ENCODE data around the gene NKAIN2.

NKAIN2 gene

GRCh38 chr6:124029567-124029966, 225.9 kb downstream of the NKAIN2 start:
- no peak for DNase-seq (ENCODE audit: low read depth)

- no peak for DNase-seq (ENCODE audit: low read depth)
Measured at GRCh38 chr6:124033501-124033900, 229.8 kb downstream of the NKAIN2 start.

GRCh38 chr6:124036384-124036783, 232.7 kb downstream of the NKAIN2 start:
- DNase-seq (ENCODE audit: low read depth): no peak

- no peak for DNase-seq (ENCODE audit: low read depth)
Measured at GRCh38 chr6:124040655-124041054, 237.0 kb downstream of the NKAIN2 start.

- DNase-seq (ENCODE audit: low read depth): no peak
Measured at GRCh38 chr6:124052120-124052519, 248.5 kb downstream of the NKAIN2 start.

GRCh38 chr6:124053315-124053714, 249.7 kb downstream of the NKAIN2 start:
- no peak for DNase-seq (ENCODE audit: low read depth)

- no peak for DNase-seq (ENCODE audit: low read depth)
Measured at GRCh38 chr6:124054034-124054433, 250.4 kb downstream of the NKAIN2 start.

GRCh38 chr6:124055395-124055794, 251.7 kb downstream of the NKAIN2 start:
- no peak for DNase-seq (ENCODE audit: low read depth)

- no peak for DNase-seq (ENCODE audit: low read depth)
Measured at GRCh38 chr6:124055963-124056362, 252.3 kb downstream of the NKAIN2 start.

GRCh38 chr6:124056407-124057334, 253.0 kb downstream of the NKAIN2 start:
- DNase-seq (ENCODE audit: low read depth): no peak

GRCh38 chr6:124057461-124057860, 253.8 kb downstream of the NKAIN2 start:
- no peak for DNase-seq (ENCODE audit: low read depth)

GRCh38 chr6:124064317-124065113, 260.9 kb downstream of the NKAIN2 start:
- no peak for DNase-seq (ENCODE audit: low read depth)

GRCh38 chr6:124066269-124066668, 262.6 kb downstream of the NKAIN2 start:
- no peak for DNase-seq (ENCODE audit: low read depth)

GRCh38 chr6:124066946-124067552, 263.4 kb downstream of the NKAIN2 start:
- no peak for DNase-seq (ENCODE audit: low read depth)

- DNase-seq (ENCODE audit: low read depth): no peak
Measured at GRCh38 chr6:124069230-124069950, 265.7 kb downstream of the NKAIN2 start.

- DNase-seq (ENCODE audit: low read depth): no peak
Measured at GRCh38 chr6:124073021-124073420, 269.4 kb downstream of the NKAIN2 start.

- DNase-seq (ENCODE audit: low read depth): no peak
Measured at GRCh38 chr6:124073820-124074587, 270.3 kb downstream of the NKAIN2 start.

GRCh38 chr6:124074606-124075005, 270.9 kb downstream of the NKAIN2 start:
- no peak for DNase-seq (ENCODE audit: low read depth)

- DNase-seq (ENCODE audit: low read depth): no peak
Measured at GRCh38 chr6:124076336-124077048, 272.8 kb downstream of the NKAIN2 start.

GRCh38 chr6:124078169-124078568, 274.5 kb downstream of the NKAIN2 start:
- no peak for DNase-seq (ENCODE audit: low read depth)

Data from activated T-cell treated with anti-CD3 and anti-CD28 coated beads for 24 hours (primary cell).